Measurements from ENCODE around the gene CACNA1D. TPM values are rescaled to one million over a fixed set of nuclear protein-coding genes. Genes with fewer than 3 reads are reported as not detected.

The CACNA1D gene
- total and polyA plus RNA-seq, 2 donors (not counting 3 experiments of a cell fraction or from before 2014, with no cell fraction given): 0.06 TPM; not detected in 1

GRCh38 chr3:53754325-53754724, 259.9 kb downstream of the CACNA1D start:
- Histone ChIP-seq H3K27me3 (ENCODE audit: control insufficient read depth in 2 of 2, insufficient read depth in 2 of 2, low read length in 2 of 2) (no peaks in the 10 kb centered on the region), H3K27ac (ENCODE audit: insufficient read depth, low read depth, low read length) (no peak overlapping the region), H3K4me2 (ENCODE audit: insufficient read depth, low read length) (no peak overlapping the region), H2AFZ (ENCODE audit: low read depth, low read length) (no peak overlapping the region), H3K79me2 (ENCODE audit: control insufficient read depth, insufficient read depth, low read length) (no peaks in the 10 kb centered on the region), H3K9me1 (replicated peaks; ENCODE audit: control insufficient read depth, extremely low read depth, insufficient read depth, low read length) (no peaks in the 10 kb centered on the region), H3K36me3 (ENCODE audit: control insufficient read depth in 2 of 2, extremely low read depth in 1 of 2, insufficient read depth in 2 of 2, low read length in 2 of 2) (no peaks in the 10 kb centered on the region), H3K4me3 (replicated peaks in 1 of 3; ENCODE audit: insufficient read depth in 1 of 3, low read depth in 1 of 3, low read length in 3 of 3) (no peak overlapping the region), H3K4me1 (ENCODE audit: control insufficient read depth, extremely low read depth, insufficient read depth, low read length) (no peaks in the 10 kb centered on the region), H3K9ac (replicated peaks; ENCODE audit: extremely low read depth, insufficient read depth, low read length) (no peak overlapping the region), H4K20me1 (replicated peaks; ENCODE audit: control insufficient read depth, extremely low read depth, insufficient read depth, low read length) (no peaks in the 10 kb centered on the region), H3K9me3 (replicated peaks; ENCODE audit: control insufficient read depth, insufficient read depth, low read length) (no peaks in the 10 kb centered on the region)
- FAIRE-seq (no peak), DNase-seq (ENCODE audit: low read depth, low spot score) (no peak)
- dilution Hi-C loops (cut with MboI; ENCODE audit: extremely low pct_ligation_motif_present, low sequenced_read_pairs): no loop called here
- ChIA-PET CTCF (no interaction called here), POLR2A (no interaction called here)
- no TSS peak for BruUV-seq (replicated peaks)
- TF ChIP-seq MYC (IDR thresholded peaks at IDR 0.05; ENCODE audit: low read depth, low read length): no peak
- no peak for TF ChIP-seq MAX (IDR thresholded peaks at IDR 0.05; ENCODE audit: insufficient read depth, insufficient read length)
- TF ChIP-seq, protein P1, sequence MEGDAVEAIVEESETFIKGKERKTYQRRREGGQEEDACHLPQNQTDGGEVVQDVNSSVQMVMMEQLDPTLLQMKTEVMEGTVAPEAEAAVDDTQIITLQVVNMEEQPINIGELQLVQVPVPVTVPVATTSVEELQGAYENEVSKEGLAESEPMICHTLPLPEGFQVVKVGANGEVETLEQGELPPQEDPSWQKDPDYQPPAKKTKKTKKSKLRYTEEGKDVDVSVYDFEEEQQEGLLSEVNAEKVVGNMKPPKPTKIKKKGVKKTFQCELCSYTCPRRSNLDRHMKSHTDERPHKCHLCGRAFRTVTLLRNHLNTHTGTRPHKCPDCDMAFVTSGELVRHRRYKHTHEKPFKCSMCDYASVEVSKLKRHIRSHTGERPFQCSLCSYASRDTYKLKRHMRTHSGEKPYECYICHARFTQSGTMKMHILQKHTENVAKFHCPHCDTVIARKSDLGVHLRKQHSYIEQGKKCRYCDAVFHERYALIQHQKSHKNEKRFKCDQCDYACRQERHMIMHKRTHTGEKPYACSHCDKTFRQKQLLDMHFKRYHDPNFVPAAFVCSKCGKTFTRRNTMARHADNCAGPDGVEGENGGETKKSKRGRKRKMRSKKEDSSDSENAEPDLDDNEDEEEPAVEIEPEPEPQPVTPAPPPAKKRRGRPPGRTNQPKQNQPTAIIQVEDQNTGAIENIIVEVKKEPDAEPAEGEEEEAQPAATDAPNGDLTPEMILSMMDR (IDR thresholded peaks at IDR 0.05; ENCODE audit: extremely low read depth in 1 of 2, insufficient read depth in 1 of 2, low read depth in 1 of 2, low read length in 2 of 2): no peak
- TF ChIP-seq JUN (IDR thresholded peaks at IDR 0.05; ENCODE audit: borderline replicate concordance, insufficient read depth, insufficient read length, low read depth): no peak
- TF ChIP-seq EZH2 (IDR thresholded peaks at IDR 0.05; ENCODE audit: borderline replicate concordance, low read depth, low read length, severe bottlenecking): no peak
- no peak for TF ChIP-seq FOS (IDR thresholded peaks at IDR 0.05; ENCODE audit: borderline replicate concordance, insufficient read depth, low read length)
- TF ChIP-seq POLR2A (IDR thresholded peaks at IDR 0.05; ENCODE audit: low read depth, low read length): no peak
- no peak for TF ChIP-seq GATA2 (IDR thresholded peaks at IDR 0.05; ENCODE audit: insufficient read depth, insufficient read length, low read depth, low read length)
- no peak for TF ChIP-seq POLR2AphosphoS5 (IDR thresholded peaks at IDR 0.05; ENCODE audit: insufficient read depth, low read depth, low read length)
- intact Hi-C loops (cut with micrococcal nuclease): no loop called here
